CD4-positive, alpha-beta T cell treated with Interleukin-10 for 1 hour (primary cell): ENCODE data around the gene HPS5.
"Not testable (repeated sequence)": the region's sequence is repeated elsewhere in the genome, so short reads cannot be mapped to it uniquely, and the experiment has no call there.

Experiments
- DNase-seq: peaks from one replicate; pipeline ENCODE4 v3.0.0-alpha.2; 2020

HPS5 gene

GRCh38 chr11:18321969-18322711 is at the start of gene HPS5, which contains the start of gene GTF2H1:
Gene HPS5, minus strand, starts transcription at chr11:18322140. Its CDS starts 4,282 bp downstream, at chr11:18317858.
Gene GTF2H1, plus strand, starts transcription at chr11:18322567. Its CDS starts 10,508 bp downstream, at chr11:18333075.
- peak; percentile 97 for DNase-seq

- no peak for DNase-seq
Measured at GRCh38 chr11:18371279-18371678, 49.3 kb upstream of the HPS5 start.

- no peak for DNase-seq
Measured at GRCh38 chr11:18369398-18369797, 47.5 kb upstream of the HPS5 start.

- DNase-seq, result no peak
Measured at GRCh38 chr11:18368221-18368620, 46.3 kb upstream of the HPS5 start.

- DNase-seq, result no peak
Measured at GRCh38 chr11:18367431-18367830, 45.5 kb upstream of the HPS5 start.

GRCh38 chr11:18366286-18366685 is 44.3 kb upstream of the HPS5 start:
- DNase-seq, result no peak

GRCh38 chr11:18365741-18366140 is 43.8 kb upstream of the HPS5 start:
- no peak for DNase-seq

GRCh38 chr11:18364495-18365073 is 42.6 kb upstream of the HPS5 start:
- no peak for DNase-seq

GRCh38 chr11:18361154-18361553 is 39.2 kb upstream of the HPS5 start:
- DNase-seq, result no peak

GRCh38 chr11:18358646-18359045 is 36.7 kb upstream of the HPS5 start:
- no peak for DNase-seq

GRCh38 chr11:18352581-18352980 is 30.6 kb upstream of the HPS5 start:
- DNase-seq, result no peak

- no peak for DNase-seq
Measured at GRCh38 chr11:18347471-18348125, 25.7 kb upstream of the HPS5 start.

GRCh38 chr11:18332891-18333290 is 11.0 kb upstream of the HPS5 start:
- DNase-seq, result peak; percentile 54

GRCh38 chr11:18332302-18332701 is 10.4 kb upstream of the HPS5 start:
- peak; percentile 70 for DNase-seq

GRCh38 chr11:18330921-18331320 is 9.0 kb upstream of the HPS5 start:
- no peak for DNase-seq

- no peak for DNase-seq
Measured at GRCh38 chr11:18329196-18329870, 7.4 kb upstream of the HPS5 start.

GRCh38 chr11:18324381-18324780 is 2.4 kb upstream of the HPS5 start:
- no peak for DNase-seq

GRCh38 chr11:18323881-18324280 is 1.9 kb upstream of the HPS5 start:
- not testable (repeated sequence) for DNase-seq

- DNase-seq, result no peak
Measured at GRCh38 chr11:18322818-18323570, 1.1 kb upstream of the HPS5 start.

- DNase-seq, result no peak
Measured at GRCh38 chr11:18321578-18321968, 367 bp downstream of the HPS5 start.

GRCh38 chr11:18320617-18321016 is 1.3 kb downstream of the HPS5 start:
- DNase-seq, result no peak

GRCh38 chr11:18319914-18320313 is 2.0 kb downstream of the HPS5 start:
- DNase-seq, result no peak

GRCh38 chr11:18317551-18317950 is 4.4 kb downstream of the HPS5 start:
- no peak for DNase-seq
